ENCODE data around the gene THSD4. TPM values are rescaled to one million over a fixed set of nuclear protein-coding genes. Genes with fewer than 3 reads are reported as not detected.

The THSD4 gene
- total and polyA plus RNA-seq, 2 of the 8 experiments (the other 6 are each of a cell fraction or from before 2014, with no cell fraction given), result 2.5 to 6.2 TPM

DNA sequence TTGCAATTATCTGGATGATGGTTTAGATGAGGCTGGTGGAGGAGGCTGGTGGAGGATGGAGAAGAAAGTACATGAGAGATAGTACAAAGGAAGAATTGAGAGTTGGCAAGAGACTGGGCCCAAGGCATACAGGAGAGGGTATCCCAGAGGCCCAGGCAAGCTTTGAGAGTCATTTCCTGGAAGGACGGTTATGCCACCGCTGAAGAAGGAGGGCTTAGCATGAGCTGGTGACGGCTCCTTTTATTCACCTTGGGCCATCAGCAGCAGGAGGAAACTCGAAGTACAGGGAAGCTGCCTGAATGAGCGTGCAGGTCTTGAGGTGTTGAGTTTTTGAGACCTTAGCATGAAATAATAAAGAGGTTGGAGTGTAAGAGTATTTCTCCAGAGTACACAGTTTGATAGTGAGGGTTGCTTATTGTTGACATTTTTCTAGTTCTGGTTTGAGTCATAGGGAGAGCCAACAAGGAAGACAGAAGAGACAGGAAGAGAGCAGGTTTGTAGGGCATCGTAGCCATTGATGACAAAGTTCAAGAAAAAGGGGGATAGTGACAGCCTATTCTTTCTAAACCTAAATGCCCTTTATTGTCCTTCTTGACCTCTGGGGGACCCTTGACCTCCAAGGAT is 13.8 kb downstream of the THSD4 start:
- no peaks in the 10 kb centered on the region for H3K36me3 ChIP-seq (ENCODE audit: control insufficient read depth in 2 of 4, insufficient read depth in 4 of 4, low read length in 3 of 4)
- H4K5ac ChIP-seq (ENCODE audit: insufficient read length, low read depth, low read length), result no peak overlapping the region
- WGBS, 2 experiments (ENCODE audit: extremely low coverage in 1 of 2, insufficient coverage in 1 of 2, insufficient read length in 1 of 2, insufficient replicate concordance in 2 of 2, low coverage in 1 of 2, low lambda C conversion rate in 2 of 2, missing lambda C conversion rate in 1 of 2), result 86% methylated on average over 6 of the region's 6 CpGs; no CpG with 5 or more reads in 1 of the 2 experiments
- H4K91ac ChIP-seq (replicated peaks; ENCODE audit: insufficient read length, low read length), result no peak overlapping the region
- CTCF ChIA-PET (ENCODE audit: partially characterized antibody), result no interaction called here
- no peaks in the 10 kb centered on the region for H3K27me3 ChIP-seq (replicated peaks in 1 of 4; ENCODE audit: control insufficient read depth in 3 of 4, extremely low read depth in 1 of 4, insufficient read depth in 3 of 4, low read length in 3 of 4)
- no peak overlapping the region for H3K9ac ChIP-seq (replicated peaks in 1 of 4; ENCODE audit: extremely low read depth in 1 of 4, low read depth in 3 of 4, low read length in 3 of 4)
- no peak overlapping the region for H2BK5ac ChIP-seq (ENCODE audit: low read depth, low read length)
- no peak overlapping the region for H3K14ac ChIP-seq (ENCODE audit: insufficient read length)
- no peak overlapping the region for H3K27ac ChIP-seq (ENCODE audit: low read depth, low read length)
- no peaks in the 10 kb centered on the region for H3K79me2 ChIP-seq (ENCODE audit: control insufficient read depth in 1 of 2, insufficient read depth in 2 of 2, low read length in 2 of 2)
- H3K9me3 ChIP-seq (ENCODE audit: insufficient read depth in 2 of 2, low read depth in 1 of 2, low read length in 1 of 2), result no peaks in the 10 kb centered on the region
- no peak overlapping the region for H3K4ac ChIP-seq (replicated peaks; ENCODE audit: insufficient read length, low read depth, low read length)
- no peak overlapping the region for H2BK15ac ChIP-seq (ENCODE audit: low read length)
- no peak overlapping the region for H2AK5ac ChIP-seq (ENCODE audit: low read depth, low read length)
- H2AFZ ChIP-seq (ENCODE audit: low read length), result no peak overlapping the region
- no peaks in the 10 kb centered on the region for H3K23me2 ChIP-seq (ENCODE audit: low read depth, low read length)
- no peak overlapping the region for H2BK120ac ChIP-seq (replicated peaks; ENCODE audit: low read depth, low read length)
- no peaks in the 10 kb centered on the region for H3K79me1 ChIP-seq (ENCODE audit: low read depth, low read length)
- H3K56ac ChIP-seq (replicated peaks; ENCODE audit: insufficient read length, low read depth, low read length), result no peak overlapping the region
- no peak overlapping the region for H3K18ac ChIP-seq (ENCODE audit: extremely low read depth, low read length)
- no peak overlapping the region for H4K8ac ChIP-seq (ENCODE audit: extremely low read depth, insufficient read depth, low read length)
- POLR2A ChIA-PET (ENCODE audit: partially characterized antibody), result interaction anchor here (0.7 to 1.6 kb wide), 2 partner anchors 9 to 237 kb away, joined by 3 read pairs; no protein-coding TSS in a partner anchor
- H3K23ac ChIP-seq (ENCODE audit: insufficient read length), result no peak overlapping the region
- no peak overlapping the region for H3K4me3 ChIP-seq (ENCODE audit: extremely low read depth in 1 of 4, insufficient read depth in 2 of 4, low read depth in 3 of 4, low read length in 4 of 4)
- FAIRE-seq (no peak), DNase-seq (ENCODE audit: low read depth in 1 of 2, low spot score in 2 of 2) (no peak)
- H3K4me2 ChIP-seq (ENCODE audit: insufficient read depth in 1 of 2, low read depth in 2 of 2, low read length in 2 of 2), result no peak overlapping the region
- H3K4me1 ChIP-seq (replicated peaks in 1 of 4; ENCODE audit: control insufficient read depth in 3 of 4, insufficient read depth in 4 of 4, low read length in 3 of 4), result no peaks in the 10 kb centered on the region; a peak in 1 of 7 replicates
- H2BK20ac ChIP-seq (ENCODE audit: low read length), result no peak overlapping the region
- H2BK12ac ChIP-seq (ENCODE audit: low read depth, low read length), result no peak overlapping the region
- no peaks in the 10 kb centered on the region for H4K20me1 ChIP-seq (replicated peaks in 1 of 2; ENCODE audit: control insufficient read depth in 1 of 2, insufficient read depth in 2 of 2, low read length in 2 of 2)

Data from H1 (cell line).